Stimulated activated CD4-positive, alpha-beta T cell treated with anti-CD3 and anti-CD28 coated beads, Interleukin-4, amount 100 ng/mL, for 1 hour (primary cell): Measurements from ENCODE around the gene ATP10A.
"Not testable (repeated sequence)": the region's sequence is repeated elsewhere in the genome, so short reads cannot be mapped to it uniquely, and the experiment has no call there.

Experiments used
- DNase-seq: peaks from one replicate; pipeline ENCODE4 v3.0.0-alpha.2; 2020

ATP10A gene

DNA sequence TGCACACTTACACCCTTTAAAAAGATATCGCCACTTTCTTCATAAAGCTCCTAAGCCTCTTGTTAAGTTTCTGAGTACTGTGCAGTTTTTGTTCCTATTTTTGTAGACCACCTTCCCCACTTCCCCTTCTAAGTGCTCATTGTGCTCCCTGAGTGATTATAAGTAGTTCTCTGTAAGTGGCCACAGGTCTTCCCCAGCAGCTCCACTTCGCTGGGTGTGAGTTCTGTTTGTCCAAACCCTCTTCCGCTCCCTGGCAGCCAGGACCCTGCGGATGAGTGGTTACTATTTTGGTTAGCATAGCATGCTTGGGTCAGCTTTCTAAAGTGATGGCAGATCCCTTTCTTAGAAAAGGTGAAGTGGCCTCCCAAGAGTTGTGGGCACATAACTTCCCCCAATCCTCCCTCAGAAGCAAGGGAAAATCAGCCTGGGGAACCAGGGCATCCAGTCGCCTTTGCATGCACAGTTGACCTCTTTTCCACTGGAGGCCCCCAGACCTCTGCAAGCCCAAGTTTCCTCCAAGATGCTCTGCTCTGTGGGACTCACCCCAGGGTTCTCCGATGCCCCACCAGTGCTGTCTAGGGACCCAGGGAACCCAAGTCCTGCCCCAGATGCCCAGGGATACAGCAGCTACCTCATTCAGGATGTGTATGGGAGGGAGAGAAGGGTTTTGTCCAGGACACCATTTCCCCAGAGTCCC lies 69.6 kb downstream of the ATP10A start:
- no peak for DNase-seq

DNA sequence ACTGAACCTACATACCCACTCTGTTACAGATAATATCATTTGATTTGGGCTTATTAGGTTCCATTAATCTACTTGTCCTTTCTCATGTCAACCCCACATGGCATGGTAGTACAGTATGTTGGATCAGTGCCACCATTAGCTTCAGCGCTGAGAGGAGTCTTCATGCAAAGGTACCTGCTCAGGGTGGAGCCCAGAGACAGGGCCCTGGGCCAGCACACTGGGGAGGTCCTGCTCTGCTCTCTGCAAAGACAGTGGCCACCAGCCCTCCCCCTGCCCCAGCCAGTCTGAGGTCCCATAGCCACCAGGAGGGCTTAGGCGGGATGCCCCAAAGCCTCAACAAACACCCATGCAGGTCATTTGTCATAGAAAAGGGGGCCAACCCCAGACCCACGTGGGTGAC lies 71.0 kb downstream of the ATP10A start:
- DNase-seq, result no peak

DNA sequence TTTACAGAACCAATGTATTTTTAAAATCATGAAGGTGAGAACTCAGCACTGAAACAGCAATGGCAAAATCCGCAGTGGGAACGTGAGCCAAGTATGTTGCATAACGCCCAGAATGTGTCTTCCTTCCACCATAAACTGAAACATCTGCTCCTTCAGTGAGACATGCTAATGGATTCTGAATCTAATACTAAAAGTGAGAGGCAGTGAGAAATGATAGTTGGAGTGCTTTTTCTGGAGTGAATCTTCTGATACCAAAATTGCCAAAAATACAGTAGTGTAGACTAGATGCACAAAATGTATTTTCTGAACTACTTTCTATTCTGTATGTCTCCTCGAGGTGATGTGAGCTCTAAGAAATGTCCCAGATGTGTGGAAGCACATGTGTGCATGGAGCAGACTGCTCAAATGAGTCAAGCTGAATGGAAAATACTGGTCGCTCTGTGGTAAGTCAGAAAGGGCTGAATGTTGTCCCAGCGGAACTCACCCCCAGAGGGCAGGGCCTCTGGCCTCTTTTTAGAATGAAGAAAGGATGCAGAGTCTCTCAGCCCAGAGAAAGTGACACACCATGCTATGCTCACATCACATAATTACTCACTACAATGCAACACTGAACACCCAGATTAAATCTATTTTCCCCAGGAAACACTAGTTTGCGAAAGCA lies 73.0 kb downstream of the ATP10A start:
- DNase-seq, result peak; percentile 16

DNA sequence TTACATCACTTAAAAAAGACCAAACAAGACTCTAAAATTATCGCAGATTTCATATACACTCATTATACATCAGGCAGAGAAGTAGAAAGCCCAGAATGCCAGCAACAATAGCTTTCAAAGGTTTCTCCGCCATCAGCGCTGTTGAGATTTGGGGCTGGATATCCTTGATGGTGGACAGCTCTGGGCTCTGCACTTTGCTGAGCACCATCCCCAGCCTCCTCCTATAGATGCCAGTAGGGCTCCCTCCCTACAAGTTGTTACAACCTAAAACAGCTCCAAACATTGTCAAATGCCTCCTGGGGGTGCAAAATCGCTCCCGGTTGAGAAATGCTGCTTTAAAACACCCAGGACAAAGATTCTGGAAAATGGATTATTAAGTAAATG lies 73.5 kb downstream of the ATP10A start:
- DNase-seq, result no peak

- no peak for DNase-seq
Observed at GRCh38 chr15:25789211-25789610, 73.9 kb downstream of the ATP10A start.

DNA sequence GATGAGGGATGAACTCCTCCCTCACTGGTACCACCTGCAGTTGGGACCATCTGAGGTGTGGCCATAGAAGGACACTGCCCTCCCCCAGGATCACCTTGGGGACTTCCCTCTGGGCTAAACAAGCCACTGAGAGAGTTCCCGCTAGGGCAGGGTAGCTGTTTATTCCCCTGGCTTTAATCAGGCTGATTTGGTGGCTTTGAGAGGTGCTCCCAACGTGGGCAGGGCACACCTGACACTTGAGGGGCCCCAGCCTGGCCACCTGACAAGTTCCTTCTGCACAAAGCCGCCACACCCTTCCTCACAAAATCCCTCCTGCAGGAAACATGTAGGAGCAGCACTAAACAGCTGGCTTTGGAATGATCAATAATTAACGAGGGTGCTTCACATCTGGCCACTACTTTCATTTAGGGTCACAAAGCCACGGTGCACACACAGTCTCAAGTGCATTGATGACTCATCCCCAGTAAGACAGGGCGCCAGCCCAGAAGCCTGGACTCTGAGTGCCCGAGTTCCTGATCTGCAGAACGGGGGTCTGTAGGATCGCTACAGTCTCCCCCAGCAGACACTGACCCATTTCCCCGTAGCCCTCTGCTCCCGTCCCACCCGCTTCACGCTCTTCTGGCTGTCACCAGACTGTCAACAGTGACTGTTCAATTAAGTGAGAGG lies 75.1 kb downstream of the ATP10A start:
- DNase-seq, result no peak

- no peak for DNase-seq
Observed at GRCh38 chr15:25787381-25787780, 75.7 kb downstream of the ATP10A start.

DNA sequence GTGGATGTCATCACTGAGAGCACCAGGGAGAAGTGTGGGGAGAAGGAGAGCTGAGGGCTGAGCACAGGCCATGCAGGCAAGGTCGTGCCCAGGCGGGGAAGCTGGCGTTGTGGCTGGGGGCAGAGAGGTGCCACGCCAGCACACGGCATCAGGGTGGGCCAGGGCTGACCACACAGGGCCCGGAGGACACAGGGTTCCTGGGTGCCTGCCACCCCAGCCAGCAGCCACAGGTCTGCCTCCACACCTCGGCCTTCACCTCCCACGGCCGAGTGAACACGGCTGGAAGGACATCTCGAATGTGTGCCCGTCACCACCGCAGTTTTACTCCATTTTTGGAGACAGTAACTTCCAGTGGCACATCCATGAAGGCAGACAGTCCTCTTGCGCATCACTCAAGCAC lies 77.1 kb downstream of the ATP10A start:
- no peak for DNase-seq

- no peak for DNase-seq
Observed at GRCh38 chr15:25785641-25786025, 77.5 kb downstream of the ATP10A start.

GRCh38 chr15:25784876-25785640 lies 78.1 kb downstream of the ATP10A start:
- DNase-seq, result no peak

- peak; percentile 45 for DNase-seq
Observed at GRCh38 chr15:25783607-25784540, 79.3 kb downstream of the ATP10A start.

- DNase-seq, result no peak
Observed at GRCh38 chr15:25783134-25783533, 80.0 kb downstream of the ATP10A start.

- DNase-seq, result no peak
Observed at GRCh38 chr15:25780479-25781255, 82.5 kb downstream of the ATP10A start.

DNA sequence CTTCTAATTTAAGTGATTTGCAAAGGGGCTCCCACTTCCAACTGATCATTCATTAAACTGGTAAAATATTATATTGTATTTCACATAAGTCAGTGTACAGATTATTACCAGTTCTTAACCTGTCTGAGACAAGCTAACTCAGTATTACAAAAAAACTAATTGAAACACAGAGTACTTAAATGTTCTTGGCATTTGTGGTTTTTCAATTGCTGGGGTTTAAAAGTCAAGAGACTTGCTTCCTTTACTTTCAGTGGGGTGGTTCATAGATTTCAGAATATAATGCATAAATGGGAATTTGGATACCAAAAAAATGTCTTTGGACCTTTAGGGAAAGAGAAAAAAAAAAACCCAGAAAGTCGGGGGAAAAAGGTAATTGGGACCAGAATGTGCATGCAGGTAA lies 85.0 kb downstream of the ATP10A start:
- DNase-seq, result no peak

DNA sequence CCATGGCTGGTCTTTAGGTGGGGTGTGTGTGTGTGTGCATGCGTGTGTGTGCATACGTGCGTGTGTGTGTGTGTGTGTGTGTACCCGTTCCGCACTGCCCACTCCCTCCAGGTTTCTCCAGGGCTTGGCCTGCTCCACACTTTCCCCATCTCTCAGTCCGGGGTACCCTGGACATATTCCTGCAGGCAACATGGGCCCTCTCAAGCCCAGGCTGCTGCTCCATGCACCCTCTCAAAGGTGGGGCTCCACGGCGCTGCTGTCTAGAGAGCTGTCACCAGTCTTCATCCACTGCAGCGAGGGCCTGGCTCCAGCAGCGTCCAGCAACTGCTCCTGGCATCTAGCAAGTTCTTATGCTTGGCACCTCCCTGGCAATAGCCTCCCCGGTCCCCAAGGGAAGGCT lies 86.1 kb downstream of the ATP10A start:
- DNase-seq, result no peak

- DNase-seq, result no peak
Observed at GRCh38 chr15:25776071-25776746, 86.9 kb downstream of the ATP10A start.

GRCh38 chr15:25775317-25775912 lies 87.7 kb downstream of the ATP10A start:
- no peak for DNase-seq

DNA sequence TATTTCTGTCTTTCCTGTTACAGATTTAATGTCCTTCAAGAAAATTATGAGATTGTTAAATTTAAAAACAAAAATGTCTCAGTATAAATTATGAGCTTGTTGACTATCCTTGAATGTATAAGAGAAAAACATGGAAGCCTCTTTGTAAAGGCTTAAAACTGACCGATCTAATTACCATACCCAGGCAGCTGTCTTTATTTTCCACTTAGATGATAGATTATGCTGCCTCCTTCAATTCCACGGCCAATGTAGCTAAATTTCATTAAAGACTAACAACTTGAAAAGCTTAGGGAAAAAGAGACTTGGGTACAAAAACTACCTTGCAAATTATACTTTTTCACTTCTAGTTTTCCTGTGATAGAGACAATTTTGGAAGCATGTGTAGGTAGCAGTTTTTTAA lies 88.3 kb downstream of the ATP10A start:
- DNase-seq, result no peak

GRCh38 chr15:25773248-25773647 lies 89.9 kb downstream of the ATP10A start:
- no peak for DNase-seq

GRCh38 chr15:25772500-25772899 lies 90.6 kb downstream of the ATP10A start:
- no peak for DNase-seq

DNA sequence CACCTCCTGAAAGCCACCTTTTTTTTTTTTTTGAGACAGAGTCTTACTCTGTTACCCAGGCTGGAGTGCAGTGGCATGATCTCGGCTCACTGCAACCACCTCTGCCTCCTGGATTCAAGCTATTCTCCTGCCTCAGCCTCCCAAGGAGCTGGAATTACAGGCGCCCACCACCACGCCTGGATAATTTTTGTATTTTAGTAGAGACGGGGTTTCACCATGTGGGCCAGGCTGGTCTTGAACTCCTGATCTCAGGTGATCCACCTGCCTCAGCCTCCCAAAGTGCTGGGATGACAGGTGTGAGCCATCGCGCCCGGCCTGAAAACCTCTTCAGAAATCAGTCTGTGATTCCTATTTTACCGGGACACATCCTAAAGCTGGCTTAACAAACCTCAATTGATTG lies 91.4 kb downstream of the ATP10A start:
- DNase-seq, result not testable (repeated sequence)
